Stimulated activated CD8-positive, alpha-beta memory T cell treated with anti-CD3 and anti-CD28 coated beads, Interleukin-12 subunit alpha, Interleukin-12 subunit beta, amount 100 ng/mL, for 1 hour (primary cell): ENCODE measurements around the gene PTPRT.
"Not testable (repeated sequence)": the region's sequence is repeated elsewhere in the genome, so short reads cannot be mapped to it uniquely, and the experiment has no call there.

Experiments
- DNase-seq: peaks from one replicate; pipeline ENCODE4 v3.0.0-alpha.2; 2020; ENCODE audit warnings: low read depth

The PTPRT gene

DNA sequence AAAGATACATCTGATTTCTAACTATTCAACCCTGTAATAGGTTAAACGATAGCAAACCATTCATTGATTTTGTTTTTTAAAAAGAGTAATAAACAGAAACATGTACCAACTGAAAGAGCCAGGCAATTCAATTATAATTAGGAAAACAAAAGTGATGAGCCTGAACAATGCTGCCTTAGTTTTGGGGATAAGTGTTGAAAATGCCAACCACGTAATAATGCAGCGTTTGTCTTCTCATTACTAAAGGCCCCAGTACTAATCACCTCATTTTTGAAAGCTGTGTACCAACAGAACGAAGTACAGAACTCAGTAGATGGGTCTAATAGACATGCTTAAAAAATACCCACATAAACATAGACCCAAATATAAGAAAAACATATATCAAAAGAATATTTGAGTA lies 907.9 kb downstream of the PTPRT start:
- no peak for DNase-seq

DNA sequence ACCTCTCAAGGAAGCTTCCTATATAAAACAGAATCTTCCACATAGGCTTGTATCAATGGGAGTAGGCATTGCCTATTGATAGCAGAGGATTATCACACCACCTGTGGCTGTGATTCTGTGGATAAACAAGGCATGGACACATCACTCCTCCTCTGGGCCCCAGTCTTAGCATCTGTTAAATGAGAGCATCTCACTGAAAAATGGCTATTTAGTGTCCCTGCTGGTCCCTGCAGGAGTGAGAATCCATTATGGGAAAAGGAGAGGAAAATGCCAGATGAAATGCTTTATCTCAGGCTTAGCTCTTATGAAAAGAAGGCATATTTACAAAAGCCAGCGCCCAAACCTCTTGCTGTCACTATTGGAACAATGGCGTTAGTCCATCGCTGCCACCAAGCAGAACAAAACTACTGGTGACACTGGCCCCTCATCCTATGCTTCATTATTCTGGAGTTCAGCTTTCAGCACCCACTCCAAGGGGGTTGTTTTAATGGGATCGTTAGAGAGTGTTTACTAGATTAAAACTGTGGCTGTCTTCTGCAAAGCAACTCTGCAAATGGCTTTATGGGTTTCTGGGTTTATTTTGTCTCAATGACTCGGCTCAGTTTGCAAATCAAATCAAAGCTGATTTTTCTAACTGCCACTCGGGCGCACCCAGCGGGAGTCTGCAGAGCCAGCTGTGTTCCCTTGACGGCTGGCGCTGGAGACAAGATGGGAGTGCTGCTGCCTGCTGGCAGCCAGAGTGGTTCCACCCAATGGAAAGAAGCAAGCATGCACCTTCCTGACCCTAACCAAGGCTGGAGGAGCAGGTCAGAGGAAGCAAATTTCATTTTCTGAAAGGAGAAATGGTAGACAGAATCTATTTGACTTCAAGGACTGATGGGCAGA lies 912.7 kb downstream of the PTPRT start:
- DNase-seq = no peak

DNA sequence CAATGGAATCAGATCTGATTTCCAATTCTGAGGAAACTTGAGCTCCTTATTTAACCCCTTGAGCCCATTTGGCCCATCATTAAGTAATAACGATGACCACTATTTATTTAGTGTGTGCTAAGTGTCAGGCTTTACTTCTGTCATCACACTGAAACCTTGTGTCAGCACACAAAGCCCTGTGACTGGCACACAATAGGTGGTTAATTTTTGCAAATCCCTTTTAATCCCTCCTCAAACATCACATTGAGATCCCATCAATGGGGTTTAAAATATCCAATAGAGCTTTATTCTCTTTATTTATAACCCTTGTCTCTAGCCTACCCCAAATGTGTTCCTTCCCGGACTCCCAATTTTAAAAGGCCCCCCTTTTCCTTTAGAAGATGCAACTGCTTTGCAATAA lies 914.7 kb downstream of the PTPRT start:
- DNase-seq = no peak

DNA sequence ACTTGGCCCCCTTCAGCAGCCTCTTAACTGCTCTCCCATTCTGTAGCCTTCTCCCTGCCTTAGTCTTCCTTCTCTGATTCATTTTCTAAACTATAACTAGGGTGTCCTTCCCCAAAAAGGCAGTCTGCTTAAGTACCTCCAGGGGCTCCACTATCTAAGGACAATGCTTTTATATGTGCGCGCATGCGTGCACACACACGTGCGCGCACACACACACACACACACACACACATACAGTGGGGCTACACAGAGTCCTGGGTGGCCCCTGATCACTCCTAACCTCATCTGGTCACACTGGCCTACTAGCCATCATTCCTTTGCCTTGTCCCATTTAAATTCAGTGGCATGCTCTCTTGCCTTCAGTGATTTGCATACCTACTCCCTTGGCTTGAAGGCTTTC lies 917.2 kb downstream of the PTPRT start:
- no peak for DNase-seq

DNA sequence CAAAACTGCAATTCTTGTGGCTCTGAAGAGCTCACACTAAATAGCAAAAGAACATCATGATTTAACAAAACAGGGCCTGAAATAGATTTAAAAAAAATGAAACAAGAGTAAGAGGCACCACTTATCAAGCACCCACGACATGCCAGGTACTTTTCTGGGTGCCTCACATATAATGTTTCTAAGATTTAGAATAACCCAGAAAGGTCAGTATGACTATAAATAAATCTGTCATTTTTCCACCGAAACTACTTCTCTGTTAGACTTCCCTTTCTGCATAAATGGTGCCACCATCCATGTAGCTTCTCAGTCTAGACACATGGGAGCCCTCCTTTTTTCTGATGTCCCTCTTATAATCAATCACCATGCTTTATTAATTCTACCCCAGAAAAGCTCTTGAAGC lies 919.2 kb downstream of the PTPRT start:
- no peak for DNase-seq

DNA sequence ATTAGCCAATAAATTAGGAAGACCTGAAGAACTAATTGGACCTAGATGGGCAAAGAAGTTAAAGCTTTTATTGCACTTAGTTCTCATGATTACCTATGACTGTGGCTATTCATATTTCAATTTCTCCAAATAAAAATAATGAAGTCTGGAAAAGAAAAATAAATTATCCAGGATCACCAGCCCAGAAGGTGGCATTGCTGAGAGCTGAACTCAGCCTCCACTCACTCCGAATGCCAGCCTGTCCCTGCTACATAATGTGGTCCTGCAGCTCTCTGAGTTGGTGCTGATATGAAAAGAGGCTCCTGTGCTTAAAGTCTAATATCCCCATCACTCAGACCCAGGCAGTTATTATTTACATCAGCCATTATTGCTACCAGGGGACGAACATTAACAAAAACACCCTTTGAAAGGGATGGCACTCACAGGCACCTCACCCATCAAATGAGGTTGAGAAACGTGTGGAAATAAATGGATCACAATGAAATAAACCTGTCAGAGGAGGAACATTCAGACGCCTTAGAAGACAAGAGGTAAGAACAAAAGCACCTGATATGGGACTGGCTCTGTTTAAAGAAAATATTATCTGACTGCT lies 921.8 kb downstream of the PTPRT start:
- DNase-seq = no peak

DNA sequence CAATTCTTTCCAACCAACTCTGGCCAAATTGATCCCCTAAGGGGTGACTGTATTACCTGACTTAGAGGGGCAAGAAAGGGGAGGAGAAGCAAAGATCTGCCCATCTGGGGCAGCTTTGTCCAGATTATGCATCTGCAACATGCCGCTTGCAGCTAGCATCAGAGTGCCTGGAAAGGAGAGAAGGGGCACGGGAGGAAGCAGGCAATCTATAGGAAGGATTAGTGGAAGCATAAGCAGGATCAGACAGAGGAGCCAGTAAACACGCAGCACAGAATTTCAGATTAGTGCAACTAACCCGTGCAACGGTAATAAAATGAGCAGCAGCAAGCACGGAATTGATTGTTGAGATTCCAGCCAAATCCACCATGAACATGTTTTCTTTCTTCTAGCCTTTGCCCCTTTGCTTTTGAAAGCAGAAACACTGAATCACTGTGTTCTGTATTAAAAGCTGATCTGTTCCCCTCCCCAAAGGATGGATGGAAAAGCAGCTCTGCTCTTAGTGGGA lies 927.9 kb downstream of the PTPRT start:
- no peak for DNase-seq

DNA sequence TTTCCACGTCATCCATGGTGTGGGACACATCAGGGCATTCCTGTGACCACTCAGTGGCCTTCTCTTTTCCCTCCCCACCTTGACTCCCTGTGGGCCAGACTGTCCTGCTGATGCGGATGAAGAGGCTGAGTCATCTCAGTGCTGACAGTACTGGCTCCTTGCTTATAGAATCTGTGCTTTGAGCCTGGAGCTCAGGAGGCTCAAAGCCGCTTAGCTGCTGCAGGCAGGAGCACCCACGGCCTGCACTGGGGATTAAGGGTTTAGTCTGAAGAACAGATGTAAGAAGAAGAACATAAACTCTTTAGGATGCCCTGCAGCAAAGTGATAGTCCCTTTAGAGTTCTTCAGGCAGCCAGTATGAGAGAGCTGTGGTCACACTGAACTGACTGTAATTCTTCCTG lies 929.5 kb downstream of the PTPRT start:
- no peak for DNase-seq

DNA sequence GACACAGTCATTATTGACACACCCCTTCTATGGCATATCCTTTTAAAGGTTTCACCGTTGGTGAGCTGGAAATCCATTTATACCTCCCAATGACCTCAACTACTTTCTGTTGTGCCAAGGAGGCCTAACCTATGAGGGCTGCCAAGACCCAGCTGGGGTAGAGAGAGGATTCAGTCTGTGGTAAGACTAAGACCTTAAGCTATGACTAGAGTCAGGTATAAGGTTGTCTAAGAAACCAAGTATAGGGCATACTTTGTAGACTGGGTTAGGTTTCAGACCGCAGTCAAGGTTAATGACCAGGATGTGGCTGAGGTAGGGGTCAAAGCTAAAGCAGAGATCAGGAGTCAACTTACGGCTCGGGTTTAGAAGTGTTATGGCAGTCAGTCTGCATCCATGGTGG lies 930.3 kb downstream of the PTPRT start:
- no peak for DNase-seq

DNA sequence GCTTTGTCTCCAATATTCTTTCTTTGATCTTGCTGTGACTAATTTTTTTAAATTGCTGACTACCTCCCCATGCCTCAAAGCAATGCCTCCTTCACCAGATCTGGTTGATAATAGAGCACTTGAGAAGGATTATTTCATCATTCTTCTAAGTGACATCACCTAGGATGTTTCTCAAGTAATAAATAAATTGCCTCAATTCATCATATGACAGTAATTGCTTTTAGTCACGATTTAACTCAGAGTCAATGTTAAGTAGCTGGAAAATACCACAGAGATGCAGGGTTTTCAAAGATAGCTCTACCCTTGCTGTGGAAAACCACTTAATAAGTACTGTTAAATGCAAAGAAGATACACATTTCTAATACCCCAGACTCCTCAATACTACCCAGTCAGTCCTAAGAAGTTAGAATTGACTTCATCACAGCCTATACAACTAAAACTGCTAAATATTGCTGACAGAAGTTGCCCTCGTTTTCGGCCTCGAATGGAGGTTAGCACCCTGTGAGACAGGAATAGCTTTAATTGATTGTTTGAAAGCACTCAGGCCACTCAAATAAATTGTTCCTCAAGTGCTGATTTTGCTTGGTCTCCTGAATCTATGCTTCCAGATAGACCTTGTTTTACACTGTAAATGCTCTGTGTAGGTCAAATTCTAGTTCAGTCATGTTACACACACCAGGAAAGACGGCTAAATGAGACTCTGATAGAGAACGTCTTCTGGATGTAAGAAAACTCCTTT lies 931.0 kb downstream of the PTPRT start:
- DNase-seq = no peak

DNA sequence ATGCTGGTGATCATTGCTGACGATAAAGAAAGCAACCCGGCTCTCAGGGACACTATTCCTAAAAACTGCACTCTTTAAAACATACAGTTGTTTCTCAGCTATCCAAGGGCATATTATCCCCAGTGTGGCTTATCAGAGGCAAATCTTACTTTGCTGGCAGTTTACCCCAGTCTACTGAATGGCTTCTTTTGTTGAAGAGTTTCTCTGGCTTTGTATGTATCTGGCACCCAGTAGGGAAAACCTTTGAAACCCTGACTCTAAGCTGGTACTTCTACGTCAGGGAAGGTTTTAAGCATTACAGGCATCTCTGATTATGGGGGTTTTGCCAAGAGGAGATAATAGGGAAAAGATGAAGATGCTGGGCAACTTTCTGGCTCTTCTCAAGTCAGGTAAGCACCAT lies 933.9 kb downstream of the PTPRT start:
- no peak for DNase-seq

DNA sequence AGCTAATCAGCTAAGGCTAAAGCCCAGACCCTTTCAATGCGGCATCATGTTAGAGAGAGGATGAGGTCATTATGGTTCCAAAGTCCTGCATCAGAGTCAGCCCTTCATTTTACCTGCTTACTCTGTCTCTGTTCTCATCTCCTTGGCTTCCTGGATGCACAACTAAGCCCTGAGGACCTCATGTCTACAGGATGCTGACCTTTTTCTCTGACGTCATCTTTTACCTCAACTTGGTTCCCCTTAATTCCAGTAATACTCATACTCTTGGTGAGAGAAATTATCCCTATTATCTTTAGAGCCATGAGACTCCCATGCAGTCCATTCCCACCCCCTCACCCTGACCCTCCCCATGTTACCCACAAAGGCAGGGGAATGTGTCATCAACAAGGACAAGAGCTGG lies 935.0 kb downstream of the PTPRT start:
- no peak for DNase-seq

DNA sequence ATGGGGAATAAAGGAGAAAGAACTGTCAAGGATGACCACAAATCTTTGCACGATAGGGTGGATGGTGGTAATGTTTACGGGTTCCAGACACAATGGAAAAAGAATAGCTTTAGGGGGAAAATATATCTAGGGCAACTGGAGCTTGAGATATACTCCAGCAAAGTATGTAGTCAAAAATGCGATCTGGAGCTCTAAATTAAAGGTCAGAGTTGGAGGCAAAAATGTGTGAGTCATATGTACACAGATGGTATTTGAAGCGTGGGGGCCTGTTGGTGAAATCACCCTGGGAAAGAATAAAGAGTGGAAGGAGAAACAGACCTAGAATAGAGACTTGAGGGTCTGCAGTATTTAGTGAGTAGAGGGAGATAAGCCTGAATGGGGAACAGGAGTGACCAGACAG lies 937.6 kb downstream of the PTPRT start:
- no peak for DNase-seq

DNA sequence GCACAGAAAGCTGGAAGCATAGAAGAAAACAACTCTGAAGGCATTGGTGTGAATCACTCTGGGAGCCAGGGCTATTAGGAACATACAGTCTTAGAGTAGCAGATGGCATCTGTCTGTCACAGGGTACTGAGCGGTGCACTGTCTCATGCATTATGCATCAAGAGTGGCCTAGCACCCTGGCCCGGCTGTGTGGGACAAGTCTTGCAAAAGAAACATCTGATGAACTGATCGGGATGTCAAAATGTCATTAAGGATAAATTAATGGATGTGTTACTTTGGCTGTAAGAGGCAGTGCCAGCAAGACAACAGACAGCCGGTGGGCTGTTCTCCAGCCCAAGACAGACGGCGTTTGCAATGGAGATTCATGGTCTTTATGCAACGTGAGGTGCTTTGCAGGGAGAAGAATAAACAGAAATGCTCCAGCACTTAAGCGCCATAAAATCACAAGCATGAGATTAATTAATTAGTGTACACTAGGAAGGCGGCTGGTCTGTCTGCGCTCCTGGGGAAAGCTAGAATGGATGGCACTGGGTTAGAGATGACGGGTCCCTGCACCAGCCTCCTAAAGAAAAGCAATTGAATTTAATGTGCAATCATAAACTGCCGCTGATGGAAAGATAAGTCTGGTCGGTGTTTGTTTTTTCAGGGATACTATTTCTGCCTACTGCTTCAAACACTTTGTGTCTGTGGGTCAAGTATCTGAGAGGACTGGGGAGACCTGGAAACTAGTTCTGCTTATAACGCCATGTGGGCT lies 970.9 kb downstream of the PTPRT start:
- no peak for DNase-seq

DNA sequence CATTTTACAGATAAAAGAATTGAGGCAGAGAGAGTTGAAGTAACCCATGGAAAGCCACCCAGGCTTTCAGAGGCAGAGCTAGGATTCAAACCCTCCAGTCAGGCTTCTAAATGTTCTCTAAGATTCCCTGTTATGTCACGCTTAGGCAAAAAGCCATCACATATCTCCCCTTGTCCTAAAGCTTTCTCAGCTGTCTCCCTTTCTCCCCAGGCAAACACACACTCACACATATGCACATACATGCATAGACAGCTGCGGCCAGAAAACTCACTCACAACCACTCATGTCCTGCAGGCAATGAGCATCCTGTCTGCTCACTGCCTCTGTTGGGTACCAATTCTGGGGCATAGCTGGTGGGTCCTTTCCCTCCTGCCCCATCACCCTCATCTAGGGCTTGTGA lies 975.6 kb downstream of the PTPRT start:
- no peak for DNase-seq

DNA sequence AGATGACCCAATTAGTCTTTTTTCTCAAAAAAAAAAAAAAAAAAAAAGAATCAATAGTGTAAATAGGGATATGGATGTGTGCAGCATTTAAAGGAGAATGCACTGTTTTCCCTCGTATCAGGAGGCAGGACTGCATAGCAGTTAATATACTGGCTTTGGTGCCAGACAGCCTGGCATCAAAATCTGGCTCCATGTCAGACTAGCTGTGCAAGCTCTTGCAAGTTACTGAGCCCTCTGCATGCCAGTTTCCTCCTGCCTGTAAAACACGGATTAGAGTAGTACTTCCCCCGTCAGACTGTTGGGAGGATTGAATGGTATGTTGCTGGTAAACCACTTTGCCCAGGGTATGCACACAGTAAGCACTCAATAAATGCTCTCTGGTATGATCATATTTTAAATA lies 977.3 kb downstream of the PTPRT start:
- DNase-seq = no peak

DNA sequence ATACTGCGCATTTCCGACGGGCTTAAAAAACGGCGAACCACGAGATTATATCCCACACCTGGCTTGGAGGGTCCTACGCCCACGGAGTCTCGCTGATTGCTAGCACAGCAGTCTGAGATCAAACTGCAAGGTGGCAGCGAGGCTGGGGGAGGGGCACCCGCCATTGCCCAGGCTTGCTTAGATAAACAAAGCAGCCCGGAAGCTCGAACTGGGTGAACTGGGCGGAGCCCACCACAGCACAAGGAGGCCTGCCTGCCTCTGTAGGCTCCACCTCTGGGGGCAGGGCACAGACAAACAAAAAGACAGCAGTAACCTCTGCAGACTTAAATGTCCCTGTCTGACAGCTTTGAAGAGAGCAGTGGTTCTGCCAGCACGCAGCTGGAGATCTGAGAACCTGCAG lies 983.1 kb downstream of the PTPRT start:
- not testable (repeated sequence) for DNase-seq

DNA sequence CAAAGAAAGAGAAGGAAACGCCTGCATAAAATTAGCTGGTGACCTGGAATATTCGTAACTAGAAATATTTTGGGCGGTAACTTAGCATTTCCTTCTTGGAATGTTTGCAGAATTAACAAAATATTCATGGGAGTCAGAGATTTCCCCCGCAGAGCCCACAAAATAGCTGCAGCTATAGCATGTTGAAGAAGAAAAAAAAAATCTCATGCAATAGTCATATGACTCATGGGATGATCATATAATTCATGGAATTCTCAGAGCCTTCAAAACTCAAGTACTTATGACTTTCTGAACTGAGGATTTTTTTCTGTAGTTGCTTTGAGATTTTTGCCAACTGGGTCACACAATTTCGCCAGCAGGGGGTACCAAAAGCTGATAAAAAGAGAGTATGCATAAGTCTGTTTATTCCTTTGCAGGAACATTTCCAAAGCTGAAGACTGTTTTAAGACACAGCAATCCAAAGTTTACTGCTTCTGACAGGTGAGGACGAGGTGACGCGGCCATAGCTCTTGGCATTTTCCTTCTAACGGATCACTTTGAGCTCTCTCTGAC lies 985.5 kb downstream of the PTPRT start:
- DNase-seq = no peak

DNA sequence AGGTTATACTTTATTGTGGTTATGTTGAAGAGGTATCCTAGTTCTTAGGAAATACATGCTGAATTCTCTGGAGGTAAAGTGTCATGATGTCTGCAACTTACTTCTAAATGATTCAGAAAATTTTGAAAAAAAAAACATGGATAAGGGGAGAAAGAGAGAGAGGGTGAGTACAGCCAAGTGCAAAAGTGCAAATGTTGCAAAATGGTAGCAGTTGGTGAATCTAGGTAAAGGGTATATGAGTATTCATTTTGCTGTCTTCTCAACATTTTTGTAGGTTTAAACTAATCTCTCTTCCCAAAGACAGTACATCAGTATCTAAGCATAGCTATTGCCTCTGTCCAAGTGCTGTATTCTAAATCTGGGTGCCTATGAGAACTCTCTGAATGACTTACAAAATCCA lies 992.1 kb downstream of the PTPRT start:
- DNase-seq = no peak

DNA sequence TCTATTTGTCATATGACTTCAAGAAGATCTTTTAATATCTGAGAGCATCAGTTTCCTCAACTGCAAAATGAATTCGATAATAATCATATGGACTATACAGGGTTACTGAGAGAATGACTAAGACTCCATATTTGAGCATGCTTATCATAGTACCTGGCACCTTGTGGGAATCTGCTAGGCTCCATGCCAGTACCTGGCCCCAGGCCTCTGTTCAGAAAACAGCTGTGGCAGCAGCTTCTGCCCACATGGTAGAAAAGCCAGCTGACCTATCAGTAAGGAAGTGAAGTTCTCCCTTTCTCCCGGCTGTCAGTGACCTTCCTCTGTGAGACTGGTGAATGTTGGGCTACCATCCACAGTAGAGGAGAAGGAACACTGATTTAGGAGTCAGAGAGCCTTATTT lies 996.6 kb downstream of the PTPRT start:
- no peak for DNase-seq

DNA sequence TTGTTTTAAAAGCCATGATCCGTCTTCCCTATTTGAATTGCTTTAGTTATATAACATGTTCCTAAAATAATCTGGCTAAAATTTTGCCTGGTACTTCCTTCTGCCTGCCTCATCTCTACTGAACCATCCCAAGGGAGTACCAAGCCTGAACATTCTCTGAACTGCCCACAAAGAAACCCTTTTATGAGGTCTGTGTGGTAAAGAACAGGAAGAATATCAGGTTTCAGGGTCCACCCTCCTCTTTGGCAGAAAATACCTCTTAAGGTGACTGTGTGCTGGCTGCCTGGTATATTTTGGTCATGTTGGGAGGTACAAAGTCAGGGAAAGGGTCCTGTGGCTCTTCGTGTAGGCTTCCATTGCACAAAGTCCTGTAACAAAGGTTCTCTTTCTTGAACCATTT lies 997.4 kb downstream of the PTPRT start:
- no peak for DNase-seq
